GM12864 (cell line): ENCODE measurements around the gene NUP93.

ENCODE experiments used
- DNase-seq: peaks from one replicate; pipeline ENCODE4 v3.0.0-alpha.2; 2011; ENCODE audit warnings: low read depth
- H3K4me3 ChIP-seq: 2 replicates; pipeline ENCODE4 v1.5.1; 2011; ENCODE audit warnings: mild to moderate bottlenecking, low read depth, low read length, control low read depth
- TF ChIP-seq, protein P1 (sequence below): IDR thresholded peaks from 2 replicates; pipeline ENCODE4 v1.5.1; 2011; ENCODE audit warnings: low read depth, mild to moderate bottlenecking, moderate library complexity, low read length, control low read depth, inconsistent platforms; ENCODE audit errors: missing control alignments

The NUP93 gene

DNA sequence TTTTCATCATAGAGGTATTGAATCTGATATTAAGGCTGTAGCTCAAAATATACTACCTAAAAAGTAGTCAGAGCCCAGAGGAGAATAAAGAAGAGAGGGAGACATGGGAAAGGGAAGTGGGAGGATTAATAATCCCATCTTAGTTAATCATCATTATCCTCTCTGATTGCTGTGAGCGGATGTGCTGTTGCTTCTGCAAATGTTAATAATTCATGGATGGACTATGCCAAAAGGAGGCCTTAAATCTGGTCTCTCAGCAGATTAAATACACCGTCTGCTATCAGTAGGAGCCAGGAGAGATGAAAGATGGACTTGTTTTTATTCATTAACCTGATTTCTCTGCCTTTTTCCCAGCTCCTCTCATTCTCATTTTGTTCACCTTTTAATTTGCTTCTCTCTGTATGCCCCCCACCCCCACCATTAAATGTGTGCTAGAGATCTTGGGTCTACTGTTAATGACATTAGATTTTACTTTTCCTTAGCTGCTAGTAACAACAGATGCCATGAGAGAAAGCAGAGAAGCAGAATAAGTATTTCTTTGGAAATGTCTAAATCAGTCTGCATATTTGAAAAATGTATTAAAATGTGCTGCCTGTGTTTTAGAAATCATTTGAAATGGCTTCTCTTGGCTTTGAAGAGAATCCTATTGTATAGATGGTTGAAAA, 44.2 kb downstream of the NUP93 start:
- no peak for DNase-seq
- no peak overlapping the region for H3K4me3 ChIP-seq
- TF ChIP-seq, protein P1, sequence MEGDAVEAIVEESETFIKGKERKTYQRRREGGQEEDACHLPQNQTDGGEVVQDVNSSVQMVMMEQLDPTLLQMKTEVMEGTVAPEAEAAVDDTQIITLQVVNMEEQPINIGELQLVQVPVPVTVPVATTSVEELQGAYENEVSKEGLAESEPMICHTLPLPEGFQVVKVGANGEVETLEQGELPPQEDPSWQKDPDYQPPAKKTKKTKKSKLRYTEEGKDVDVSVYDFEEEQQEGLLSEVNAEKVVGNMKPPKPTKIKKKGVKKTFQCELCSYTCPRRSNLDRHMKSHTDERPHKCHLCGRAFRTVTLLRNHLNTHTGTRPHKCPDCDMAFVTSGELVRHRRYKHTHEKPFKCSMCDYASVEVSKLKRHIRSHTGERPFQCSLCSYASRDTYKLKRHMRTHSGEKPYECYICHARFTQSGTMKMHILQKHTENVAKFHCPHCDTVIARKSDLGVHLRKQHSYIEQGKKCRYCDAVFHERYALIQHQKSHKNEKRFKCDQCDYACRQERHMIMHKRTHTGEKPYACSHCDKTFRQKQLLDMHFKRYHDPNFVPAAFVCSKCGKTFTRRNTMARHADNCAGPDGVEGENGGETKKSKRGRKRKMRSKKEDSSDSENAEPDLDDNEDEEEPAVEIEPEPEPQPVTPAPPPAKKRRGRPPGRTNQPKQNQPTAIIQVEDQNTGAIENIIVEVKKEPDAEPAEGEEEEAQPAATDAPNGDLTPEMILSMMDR: no peak

DNA sequence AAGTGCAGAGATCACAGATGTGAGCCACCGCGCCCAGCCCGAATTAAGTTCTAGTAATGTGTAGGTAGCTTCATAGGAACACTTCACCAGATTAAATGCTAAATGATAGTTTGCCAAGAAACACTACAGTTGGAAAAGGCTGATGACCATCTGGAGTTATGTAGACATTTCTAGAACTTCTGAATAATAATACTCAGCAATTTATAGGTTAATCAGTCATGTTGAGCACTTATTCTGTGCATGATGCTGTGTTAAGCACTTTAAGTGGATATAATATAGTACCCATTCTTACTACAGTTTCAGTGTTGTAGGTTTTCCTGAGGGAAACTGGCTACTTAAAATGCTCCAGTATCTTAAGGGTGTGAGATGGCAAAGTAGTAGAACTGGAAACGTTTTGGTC, 45.2 kb downstream of the NUP93 start:
- TF ChIP-seq, protein P1: no peak
- DNase-seq: no peak
- no peak overlapping the region for H3K4me3 ChIP-seq

DNA sequence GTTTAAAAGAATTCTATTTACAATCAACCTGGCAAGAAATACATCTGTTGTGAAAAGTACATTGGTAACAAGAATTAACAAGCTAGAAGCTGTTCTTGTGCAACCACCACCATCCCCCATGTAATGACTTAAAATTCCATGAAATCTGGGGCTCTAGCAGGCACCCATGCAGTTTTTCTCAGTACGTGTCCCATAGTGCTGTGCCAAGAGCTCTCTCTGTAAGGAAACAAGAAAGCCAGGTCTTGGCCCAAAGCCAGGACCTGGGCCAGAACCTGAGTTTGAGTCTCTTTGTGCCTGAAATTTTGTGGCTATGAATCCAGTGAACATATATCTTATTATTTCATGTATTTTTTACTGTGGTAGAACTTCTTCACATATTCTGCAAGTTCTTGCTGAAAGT, 46.6 kb downstream of the NUP93 start:
- TF ChIP-seq, protein P1: no peak
- no peak for DNase-seq
- H3K4me3 ChIP-seq: no peak overlapping the region

DNA sequence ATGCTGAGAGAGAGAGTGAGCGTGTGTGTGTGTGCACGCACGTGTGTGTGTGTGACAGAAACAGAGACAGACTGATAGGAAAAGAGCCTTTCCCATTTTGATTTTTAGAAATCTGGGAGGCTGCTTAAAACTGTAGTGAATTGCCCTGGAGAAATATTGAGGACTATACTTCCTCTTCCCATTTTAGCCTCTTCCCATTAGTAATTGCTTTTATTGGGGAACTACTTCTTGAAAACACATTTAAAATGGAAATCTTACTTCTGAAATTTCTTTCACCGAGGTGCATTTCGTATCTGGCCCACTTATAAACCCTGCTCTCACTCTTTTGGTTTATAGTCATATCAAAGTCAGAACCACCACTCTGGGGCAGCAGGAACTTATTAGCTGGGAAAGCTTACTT, 47.1 kb downstream of the NUP93 start:
- TF ChIP-seq, protein P1: no peak
- no peak for DNase-seq
- no peak overlapping the region for H3K4me3 ChIP-seq

DNA sequence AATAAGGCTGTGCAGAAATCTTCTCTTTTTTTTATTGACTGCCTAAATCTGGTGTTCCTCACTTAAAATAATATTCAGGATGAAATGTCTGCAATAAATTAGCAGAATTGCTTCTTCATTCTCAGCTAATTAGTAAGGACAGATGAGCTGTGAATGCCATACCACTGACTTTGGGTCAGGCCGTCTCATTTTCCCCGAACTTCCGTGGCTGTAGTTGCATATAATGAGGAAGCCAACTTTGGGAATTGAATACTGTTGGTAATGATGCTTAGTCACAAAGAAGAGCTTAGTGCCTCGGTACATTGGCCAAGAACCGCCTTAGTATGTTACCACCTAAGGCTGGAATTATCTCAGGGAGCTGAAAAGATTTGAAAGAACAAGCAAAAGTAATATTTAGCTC, 47.6 kb downstream of the NUP93 start:
- H3K4me3 ChIP-seq: no peak overlapping the region
- TF ChIP-seq, protein P1: no peak
- DNase-seq: no peak

DNA sequence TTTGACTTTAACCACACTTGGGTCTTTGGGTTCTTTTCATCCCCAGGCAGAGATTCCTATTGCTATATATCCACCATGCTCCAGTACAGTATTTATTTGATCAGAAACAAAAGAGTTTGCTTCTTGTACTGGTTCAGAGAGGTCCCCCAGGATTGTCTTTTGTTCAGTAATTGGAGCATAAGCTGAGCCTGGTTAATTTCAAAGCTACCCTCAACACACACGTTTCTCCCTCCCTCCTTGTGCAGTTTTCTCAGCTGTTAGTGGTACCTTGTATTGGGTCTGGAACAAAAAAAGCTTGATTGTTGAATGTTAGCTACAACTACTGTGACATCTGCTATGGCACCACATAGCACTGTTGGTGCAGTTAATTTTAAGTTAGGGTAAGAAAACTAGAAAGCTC, 50.0 kb downstream of the NUP93 start:
- H3K4me3 ChIP-seq: no peak overlapping the region
- DNase-seq: no peak
- TF ChIP-seq, protein P1: no peak

DNA sequence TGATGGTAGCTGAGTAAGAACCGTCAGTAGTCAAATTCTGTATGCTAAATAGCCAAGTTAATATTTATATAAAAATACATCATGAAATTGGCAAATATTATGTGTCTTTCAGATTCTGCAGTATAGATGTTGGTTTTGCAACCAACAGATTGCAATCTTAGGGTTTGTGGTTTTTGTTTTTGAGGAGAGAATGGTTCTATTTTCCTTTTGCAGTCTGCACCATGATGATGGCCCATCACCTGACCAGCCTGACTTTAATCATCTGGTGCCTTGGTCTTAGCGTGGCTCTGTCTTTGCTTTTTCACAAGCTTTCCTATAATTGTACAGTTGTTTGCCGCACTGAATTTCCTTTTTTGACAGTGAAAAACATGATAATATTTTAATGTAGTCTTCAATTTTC, 50.7 kb downstream of the NUP93 start:
- DNase-seq: no peak
- H3K4me3 ChIP-seq: no peak overlapping the region
- TF ChIP-seq, protein P1: no peak
